ENCODE results near the gene KLHL29.

KLHL29 gene

DNA sequence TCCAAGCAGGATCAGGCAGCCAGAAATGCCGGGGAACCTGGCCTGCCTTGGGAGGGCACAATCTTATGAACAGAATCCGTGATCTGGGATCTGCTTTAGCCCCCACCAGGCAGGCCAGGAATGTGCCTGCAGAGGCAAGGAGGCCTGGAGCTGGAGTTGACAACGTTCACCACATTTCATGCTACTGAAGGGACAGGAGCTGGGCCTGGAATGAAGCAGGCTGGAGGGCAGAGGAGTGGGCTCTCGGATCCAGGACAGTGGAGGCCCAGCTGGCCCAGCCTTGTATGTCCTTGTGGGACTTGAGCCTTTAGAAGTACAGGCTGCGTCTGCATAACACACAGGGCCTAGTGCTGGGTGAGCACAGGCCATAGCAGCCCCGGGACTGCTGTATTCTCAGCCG, 91.8 kb downstream of the KLHL29 start:
- DNase-seq (ENCODE audit: low read depth), result no peak

DNA sequence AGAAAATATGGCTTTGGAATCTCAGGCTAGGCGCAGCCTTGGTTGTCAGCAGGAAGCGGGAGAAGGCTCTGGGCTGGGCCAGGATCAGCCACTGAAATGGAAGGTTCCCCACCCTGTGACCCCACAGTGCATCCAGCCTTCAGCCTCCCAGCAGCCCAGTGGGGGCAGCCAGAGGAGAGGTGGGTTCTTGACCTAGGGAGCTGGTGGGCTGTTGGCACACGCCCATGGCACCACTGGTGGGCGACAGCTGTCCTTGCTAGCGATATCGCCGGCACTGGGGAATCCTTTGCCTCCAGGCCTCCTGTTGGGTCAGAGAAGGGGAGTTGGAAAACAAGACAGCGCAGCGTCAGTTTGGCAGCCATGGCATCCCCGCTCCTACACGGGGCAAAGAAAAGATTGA, 92.4 kb downstream of the KLHL29 start:
- DNase-seq (ENCODE audit: low read depth), result no peak

DNA sequence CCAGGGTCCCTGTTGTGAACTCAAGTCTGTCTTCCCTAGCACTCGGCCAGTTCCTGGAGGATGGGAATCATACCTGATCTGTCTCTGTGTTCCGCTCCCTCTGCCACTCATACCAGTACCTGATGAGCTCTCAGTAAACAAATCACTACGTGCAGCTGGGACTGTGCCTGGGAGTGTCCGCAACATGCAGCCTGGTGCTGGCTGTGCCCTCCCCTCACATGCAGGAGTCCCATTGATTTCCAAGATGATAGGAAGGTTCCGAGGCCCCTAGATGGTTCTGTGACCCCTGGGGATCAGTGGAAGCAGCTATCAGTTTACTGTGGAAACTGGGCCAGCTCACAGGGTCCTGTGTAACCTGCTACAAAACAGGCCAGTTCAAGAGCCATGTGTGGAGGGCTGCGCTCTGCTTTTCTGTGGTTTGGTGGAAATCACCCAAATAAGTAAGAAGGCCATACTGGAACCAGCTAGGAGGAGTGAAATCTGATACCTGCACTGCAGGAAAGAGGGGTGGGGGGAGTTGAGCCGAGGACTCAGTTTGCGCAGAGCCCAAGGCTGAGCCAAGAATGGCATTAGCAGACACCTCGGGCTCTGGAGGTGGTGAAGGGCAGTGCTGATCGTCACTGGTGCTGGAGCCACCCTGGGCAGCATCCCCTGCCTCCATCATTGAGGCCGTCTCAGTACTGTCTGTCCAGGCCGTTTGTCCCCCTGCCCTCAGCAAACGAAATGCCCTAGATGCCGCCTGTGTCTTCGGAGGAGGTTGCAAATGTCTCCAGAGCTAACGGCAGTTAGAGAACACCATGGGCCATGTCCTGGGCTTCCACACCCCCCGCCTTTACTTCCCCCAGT, 93.3 kb downstream of the KLHL29 start:
- no peak for DNase-seq (ENCODE audit: low read depth)

DNA sequence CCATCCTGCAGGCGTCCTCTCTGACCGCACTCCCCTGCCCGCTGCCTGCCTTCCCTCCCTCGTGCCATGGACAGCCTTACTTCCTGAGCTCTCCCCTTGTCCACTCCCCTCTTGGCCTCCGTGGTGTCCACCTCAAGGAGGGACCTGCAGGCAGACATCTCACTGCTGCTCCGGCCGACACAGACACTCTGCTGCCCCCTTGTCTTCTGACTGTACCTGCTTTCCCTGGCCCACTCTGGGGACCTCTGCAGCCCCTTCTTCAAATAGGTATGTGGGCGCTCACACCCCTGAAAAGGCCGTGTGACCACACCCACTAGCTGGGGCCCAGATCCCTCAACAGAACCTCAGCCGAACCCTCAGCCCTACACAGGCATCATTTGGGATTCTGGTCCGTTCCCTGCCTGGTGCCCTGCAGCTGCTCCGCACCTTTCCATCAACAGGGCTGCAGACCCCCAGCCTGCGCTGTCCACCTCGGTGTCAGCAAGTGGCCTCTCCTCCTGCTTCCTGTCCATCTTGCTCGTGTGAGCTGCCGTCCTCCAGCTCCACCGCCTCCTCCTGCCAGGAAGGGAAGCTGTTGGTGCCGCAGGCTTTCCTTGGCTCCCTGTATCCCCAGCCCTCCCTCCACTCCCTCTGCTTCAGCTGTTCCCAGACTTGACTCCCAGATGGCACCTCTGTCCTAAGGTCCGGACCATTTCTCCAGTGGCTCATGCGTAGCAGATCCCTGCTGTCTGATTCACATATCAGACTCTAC, 94.1 kb downstream of the KLHL29 start:
- no peak for DNase-seq (ENCODE audit: low read depth)

DNA sequence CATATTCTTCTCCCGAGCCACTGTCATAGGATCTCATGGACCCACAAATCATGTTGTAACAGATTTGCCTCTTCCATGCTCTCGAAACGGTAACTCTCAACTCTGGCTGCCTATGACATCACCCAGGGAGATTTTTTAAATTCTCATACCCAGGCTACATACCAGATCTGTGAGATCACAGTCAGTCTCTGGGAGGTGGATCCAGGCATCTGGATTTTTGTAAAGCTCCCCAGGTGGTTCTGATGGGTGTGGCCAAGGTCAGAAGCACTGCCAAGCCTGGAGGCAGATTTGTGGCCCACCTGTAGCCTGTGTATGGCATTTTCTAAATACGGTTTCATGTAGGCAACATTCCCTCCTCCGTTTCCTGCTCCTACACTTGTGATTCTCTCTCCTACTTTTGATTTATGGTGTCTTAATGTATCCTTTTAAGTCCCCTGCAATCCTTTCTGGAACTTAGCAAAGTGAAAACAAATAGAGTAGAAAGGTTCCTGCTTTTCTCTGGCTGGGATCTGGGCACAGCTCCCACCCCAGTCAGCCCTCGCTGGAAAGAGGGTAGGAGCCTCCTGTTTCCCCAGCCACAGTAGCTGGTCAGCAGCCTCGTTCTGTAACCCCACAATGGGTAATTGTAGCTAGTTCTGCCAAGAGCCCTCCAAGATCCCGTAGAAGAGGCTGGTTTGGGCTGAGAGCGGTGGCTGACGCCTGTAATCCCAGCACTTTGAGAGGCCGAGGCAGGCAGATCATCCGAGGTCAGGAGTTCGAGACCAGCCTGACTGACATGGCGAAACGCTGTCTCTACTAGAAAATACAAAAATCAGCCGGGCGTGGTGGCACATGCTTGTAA, 96.2 kb downstream of the KLHL29 start:
- peak; percentile 86 for DNase-seq (ENCODE audit: low read depth)

DNA sequence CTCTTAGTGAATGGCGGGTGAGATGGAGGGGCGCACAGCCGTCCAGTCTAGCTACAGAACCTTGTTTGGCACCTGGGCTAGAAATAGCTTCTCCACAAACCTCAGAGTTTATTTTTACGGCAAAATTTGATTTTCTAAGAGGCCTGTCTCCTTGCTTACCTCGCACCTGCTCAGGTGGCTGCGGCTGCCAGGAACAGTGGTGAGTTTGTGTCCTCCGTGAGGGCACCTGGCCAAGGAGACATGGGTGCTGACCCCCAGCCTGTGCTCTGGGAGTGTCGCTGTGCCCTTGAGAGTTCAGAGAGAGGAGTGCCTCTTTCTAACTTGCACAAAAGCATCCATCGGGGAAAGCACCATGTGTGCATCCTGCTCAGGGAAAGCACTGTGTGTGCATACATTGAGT, 97.2 kb downstream of the KLHL29 start:
- no peak for DNase-seq (ENCODE audit: low read depth)

DNA sequence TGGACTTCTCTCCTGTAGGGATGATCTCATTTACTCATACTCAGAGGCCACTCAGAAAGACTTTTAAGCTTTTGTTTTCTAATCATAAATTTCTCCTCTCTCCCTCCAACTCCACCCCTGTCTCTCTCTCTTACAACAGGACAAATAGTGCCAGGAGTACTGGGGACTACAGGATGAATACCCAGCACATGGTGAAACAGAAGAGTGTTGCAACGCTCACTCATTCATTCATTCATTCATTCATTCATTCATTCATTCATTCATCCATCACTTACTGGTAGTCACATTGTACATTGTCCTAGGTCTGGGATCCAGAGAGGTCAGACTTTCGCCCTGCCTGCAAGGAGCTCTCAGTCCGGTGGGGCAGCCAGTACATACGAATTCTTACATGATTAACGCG, 97.6 kb downstream of the KLHL29 start:
- no peak for DNase-seq (ENCODE audit: low read depth)

DNA sequence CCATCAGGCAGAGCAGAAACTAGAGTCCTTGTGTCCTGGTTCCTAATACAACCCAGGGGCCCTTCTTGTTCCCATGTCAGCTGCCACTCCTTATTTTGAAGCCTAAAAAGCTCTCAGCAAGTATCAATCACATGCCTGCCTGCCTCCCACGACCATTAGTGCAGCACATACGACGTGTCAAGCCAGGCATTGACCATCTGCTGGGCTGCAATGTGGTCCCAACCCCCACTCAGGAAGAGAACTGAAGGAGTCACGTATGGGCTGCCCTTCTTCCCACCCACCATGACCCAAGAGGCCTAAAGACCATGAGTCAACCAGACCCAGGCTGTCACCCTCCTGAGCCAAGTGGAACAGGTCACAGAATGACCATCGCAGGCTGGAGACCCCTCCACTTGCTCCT, 98.8 kb downstream of the KLHL29 start:
- no peak for DNase-seq (ENCODE audit: low read depth)

DNA sequence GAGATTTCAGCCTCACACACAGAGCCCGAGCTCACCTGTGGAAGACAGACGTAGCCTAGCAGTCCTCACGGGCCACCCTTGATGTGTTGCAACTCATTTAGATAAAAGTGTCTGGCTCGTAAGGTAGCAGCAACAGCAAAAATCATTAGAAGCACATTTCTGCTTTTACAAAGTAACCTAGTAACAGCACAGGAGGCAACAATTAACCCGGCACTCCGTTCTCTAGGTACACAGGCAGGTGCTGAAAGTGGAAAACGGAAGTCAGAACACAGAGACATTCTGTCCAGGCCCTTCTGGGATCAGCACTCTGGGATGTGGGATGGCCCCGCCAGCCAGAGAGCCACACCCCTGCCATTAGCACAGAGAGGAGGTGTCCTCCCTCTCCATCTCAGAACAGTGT, 99.3 kb downstream of the KLHL29 start:
- DNase-seq (ENCODE audit: low read depth), result no peak

DNA sequence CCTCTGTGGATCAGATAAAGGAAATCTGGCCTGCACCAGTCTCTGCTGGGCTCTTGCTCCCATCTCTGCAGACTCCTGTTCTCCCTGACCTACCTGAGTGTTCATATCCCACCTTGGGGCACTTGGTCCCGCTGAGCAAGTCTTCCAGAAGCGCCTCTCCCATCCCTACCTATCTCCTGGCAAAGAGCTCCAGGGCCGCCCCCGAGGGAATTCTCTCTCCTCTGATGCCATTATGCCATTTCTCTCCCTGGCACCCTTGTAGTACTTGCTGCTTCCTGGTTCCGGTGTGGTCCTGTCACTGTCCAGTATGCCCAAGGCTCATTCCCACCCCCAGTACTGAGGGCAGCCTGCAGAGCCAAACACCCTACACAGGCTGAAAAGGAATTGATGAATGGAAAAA, 99.8 kb downstream of the KLHL29 start:
- no peak for DNase-seq (ENCODE audit: low read depth)

DNA sequence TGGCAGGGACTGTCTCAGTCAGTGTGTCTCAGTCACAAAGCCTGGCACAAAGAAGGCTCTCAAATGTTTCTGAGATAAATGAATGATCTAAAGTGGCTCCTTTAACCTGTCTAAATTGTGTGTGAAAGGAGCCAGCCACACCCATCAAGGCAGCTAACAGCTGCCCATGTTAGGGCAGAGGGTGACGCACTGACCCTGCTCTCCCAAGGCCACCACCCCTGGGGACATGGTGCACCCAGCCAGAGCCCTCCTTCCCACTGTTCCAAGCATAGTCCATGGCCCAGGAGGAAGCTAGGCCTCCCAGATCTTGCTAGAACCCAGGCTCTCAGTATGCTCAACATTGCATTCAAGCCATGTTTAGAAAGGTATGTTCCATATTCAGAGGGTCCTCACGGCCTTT, 100.3 kb downstream of the KLHL29 start:
- no peak for DNase-seq (ENCODE audit: low read depth)

DNA sequence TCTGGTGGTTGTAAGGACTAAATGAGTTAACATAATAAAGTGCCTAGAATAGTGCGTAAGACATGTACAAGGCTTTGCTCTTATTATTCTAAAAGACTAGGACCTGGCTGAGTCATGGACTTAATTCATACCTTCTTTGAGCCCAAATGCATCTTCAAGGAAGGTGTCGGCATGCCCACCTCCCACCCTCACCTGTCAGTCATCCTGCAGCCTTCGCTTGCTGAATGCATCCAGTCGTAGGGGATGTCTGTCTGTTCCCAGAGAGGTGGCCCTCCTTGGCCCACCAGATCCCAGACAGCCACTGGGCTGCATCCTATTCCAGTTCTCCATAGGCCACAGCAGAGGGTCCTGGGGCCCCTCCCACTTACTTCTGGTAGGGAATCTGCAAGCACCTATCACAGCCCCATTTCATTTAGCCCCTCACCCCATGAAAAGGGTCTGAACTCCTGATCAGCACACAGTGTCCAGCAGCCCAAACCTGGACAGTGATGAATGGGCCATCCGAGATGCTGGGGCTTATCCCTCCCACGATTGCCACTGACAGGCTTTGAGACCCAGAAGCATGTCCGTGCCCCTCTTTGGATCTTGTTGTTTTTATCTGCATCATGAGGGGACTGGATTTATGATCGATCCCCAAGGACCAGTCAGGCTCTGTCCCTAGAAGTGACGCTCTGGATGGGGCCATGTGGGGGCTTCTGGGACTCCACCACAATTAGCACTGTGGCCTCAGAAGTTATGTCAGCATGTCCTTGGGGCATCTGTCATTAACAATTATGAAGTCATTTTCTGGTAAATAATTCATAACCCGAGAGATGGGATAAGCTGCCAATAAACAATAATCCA, 101.1 kb downstream of the KLHL29 start:
- DNase-seq (ENCODE audit: low read depth), result no peak

DNA sequence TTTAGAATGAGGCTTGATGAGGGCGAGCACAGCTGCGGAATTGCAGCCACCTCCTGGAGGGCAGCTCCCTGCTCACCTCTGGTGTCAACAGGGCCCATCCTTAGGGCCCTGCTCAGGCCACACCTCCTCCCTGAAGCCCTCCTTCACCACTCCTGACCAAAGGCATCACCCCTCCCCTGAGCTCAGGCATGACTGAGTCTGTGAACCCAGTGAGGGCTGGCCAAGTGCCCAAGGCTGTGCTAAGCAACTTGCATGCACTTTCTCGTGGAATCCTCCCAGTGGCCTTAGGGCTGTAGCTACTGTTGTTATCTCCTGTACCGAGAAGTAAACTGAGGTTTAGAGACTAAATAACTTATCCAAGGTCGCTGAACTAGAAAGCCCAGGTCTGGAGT, 101.7 kb downstream of the KLHL29 start:
- DNase-seq (ENCODE audit: low read depth), result peak; percentile 63

DNA sequence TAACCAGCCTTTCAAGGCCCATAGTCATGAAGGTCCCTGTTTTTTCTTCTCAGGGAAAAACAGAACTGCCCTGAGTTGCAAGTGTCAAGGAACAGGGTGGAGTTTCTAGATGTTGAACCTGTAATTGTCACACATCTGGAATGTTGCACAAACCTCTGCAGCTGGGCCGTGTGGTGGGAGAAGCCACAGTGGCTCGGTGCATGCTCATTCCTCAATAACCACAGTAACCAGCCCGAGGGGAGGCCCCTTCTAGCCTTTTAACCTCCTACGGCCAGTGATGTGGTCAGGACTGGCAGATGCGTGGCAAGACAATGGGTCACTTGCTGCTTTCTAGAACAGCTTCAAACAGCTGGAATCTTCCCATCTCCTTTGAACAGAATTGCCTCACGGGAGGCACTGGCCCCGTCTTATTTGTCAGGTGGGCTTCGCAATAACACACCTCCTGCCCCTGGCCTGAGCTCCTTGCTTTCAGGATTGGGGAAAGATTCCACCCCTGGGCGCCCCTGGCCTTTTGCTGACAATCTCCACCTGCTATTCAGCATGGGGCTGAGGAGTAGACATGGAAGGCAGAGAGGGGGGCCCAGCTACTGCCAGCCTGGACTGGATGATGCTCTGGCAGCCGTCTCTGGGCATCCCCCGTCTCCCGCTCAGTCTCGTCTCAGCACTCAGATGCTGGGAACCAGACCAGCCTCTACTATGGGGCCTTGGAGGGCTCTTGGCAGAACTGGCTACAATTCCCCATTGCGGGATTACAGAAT, 102.9 kb downstream of the KLHL29 start:
- DNase-seq (ENCODE audit: low read depth), result peak; percentile 79

DNA sequence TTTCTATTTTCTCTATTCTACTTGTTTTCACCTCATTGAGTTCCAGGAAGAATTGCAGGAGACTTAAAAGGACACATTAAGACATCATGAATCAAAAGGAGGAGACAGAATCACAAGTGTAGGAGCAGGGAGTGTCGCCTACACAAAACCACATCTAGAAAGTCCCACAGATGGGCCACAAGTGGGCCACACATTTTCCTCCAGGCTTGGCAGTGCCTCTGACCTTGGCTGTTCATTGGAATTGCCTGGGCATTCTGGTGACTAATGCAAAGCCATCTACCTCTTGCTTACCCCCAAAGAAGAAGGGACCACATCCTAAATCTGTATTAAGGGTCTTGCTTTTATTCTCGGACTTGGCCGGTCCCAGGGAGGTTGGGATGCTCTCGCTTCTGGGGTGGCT, 103.6 kb downstream of the KLHL29 start:
- DNase-seq (ENCODE audit: low read depth), result no peak

DNA sequence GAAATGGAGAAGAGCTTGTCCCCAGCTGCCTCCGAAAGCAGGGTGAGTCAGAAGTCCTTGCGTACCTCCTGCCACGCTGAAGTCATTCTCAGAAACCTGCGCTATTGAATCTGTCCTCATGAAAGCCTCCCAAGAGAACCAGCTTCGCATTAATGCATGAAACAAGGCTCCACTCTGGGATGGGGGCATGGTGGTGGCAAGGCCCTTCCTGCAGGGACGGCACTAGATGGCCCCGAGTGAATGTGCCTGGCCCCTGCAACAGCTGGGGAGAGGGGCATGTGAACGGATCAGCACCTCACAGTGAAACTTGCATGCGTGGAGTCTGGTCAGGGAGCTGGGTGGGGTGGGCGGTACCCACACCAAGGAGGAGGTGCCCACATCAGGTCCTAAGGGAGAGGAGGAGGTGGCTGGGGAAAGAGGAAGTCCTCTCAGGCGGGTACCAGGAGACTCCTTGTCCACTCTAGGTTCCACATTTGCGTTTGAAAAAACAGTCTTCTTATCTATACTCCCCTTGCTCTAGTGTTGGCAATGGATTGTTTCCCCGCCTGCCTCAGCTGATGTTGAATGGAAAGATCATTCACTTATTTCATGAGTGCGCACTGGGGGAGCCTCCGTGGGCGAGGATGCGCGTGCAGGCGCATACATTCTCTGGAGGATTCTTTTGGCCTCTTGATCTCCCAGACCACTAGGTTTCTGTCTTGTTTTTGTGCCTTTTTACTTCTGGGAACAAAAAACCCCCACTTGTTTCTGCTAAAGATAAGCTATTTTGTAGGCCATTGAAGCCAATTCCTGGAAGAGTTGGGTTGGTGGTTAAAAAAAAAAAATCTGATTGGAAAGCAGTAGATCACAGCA, 104.7 kb downstream of the KLHL29 start:
- no peak for DNase-seq (ENCODE audit: low read depth)

DNA sequence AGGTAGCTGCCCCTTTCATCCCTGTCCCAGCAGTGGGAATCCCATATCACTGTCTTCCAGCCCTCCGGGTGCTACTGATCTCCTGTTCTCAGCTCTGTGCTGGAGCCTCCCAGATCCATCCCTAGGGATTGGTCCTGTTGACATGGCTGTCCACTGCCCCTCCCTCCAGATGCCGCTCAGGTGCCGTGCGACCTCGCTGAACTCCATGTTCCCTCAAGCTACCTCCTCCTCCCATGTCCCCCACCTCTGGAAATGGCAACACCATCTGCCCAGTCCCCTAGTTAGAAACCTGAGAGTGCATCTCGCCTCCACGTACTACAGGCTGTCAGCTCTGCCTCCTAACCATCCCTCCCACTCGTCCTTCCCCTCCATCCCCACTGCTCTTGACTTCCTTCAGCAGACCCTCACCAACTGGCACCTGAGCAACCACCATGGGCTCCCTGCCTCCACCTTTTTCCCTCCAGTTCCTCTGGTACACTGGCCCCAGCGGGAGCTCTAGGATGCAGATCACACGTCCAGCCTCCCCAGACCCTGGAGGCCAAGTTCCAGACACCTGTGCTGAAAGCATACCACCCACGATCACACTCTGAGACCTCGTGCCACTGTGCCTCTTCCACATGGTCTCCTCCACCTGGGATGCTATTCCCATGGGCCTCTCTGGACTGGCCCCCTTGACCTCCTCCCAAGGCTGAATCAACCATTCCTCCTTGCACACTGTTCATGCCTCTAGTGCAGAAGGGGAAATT, 106.8 kb downstream of the KLHL29 start:
- no peak for DNase-seq (ENCODE audit: low read depth)

DNA sequence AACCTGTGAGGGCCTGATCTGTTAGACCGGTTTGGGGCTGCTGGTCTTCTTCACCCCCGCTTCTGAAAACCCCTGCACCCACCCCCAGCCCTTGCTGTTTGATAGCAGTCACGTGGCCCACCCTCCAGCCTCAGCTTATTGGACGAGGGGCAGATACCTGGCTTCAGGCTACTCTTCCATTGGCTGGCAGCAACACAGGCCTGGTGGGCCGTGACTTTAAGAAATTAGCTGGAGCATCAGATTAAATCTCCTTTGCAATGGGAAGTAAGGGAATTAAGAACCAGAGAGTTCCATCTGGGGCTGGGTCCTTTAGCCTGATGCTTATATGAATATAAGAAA, 107.3 kb downstream of the KLHL29 start:
- no peak for DNase-seq (ENCODE audit: low read depth)

DNA sequence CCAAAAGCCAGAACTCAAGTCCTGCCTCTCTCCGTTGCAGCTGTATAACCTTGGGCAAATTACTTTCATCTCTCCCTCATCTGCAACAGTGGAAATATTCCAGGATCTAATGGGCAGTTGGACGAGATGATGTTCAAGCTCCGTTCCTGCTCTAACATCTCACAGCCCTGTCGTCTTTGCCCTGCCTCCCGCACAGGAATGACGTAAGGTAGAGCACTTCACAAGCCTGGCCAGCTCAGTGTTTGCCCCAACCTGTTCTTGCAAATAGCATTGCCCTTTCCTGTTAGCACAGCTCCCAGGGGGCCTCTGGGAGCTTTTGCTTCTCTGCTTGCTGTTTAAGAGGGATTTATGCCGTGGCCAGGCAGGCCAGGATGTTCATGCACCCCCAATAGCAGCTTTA, 107.9 kb downstream of the KLHL29 start:
- DNase-seq (ENCODE audit: low read depth), result no peak
